Loucy (cell line): ENCODE data around the gene CHST5.

ENCODE experiments used
- H2AFZ ChIP-seq: fragments of 200-600 bp; sonication (generic); 2 replicates; pipeline ENCODE4 v1.6.0; 2016; ENCODE audit warnings: antibody characterized with exemption, mild to moderate bottlenecking, low read length, moderate library complexity
- H3F3A ChIP-seq: fragments of 200-600 bp; 2 replicates; pipeline ENCODE4 v1.6.0; 2016; ENCODE audit warnings: antibody characterized with exemption, low read depth, mild to moderate bottlenecking
- H3K27me3 ChIP-seq: fragments of 200-600 bp; sonication (generic); 2 replicates; pipeline ENCODE4 v1.6.1; 2014; ENCODE audit warnings: low read length, mild to moderate bottlenecking; ENCODE audit not compliant: insufficient read depth, poor library complexity, severe bottlenecking
- H3K36me3 ChIP-seq: fragments of 200-600 bp; sonication (generic); 2 replicates; pipeline ENCODE4 v1.6.1; 2016; ENCODE audit warnings: low read length; ENCODE audit not compliant: insufficient read depth
- H3K4me1 ChIP-seq: fragments of 200-600 bp; sonication (generic); 2 replicates; pipeline ENCODE4 v1.5.1; 2014; ENCODE audit warnings: low read length, mild to moderate bottlenecking; ENCODE audit not compliant: insufficient read depth, poor library complexity, severe bottlenecking
- H3K4me2 ChIP-seq: fragments of 200-600 bp; sonication (generic); 2 replicates; pipeline ENCODE4 v1.6.0; 2014; ENCODE audit warnings: antibody characterized with exemption, low read length, low read depth, mild to moderate bottlenecking; ENCODE audit not compliant: poor library complexity, severe bottlenecking
- H3K4me3 ChIP-seq: fragments of 200-600 bp; sonication (generic); 2 replicates; pipeline ENCODE4 v1.5.1; 2014; ENCODE audit warnings: low read length, mild to moderate bottlenecking, mixed read lengths; ENCODE audit not compliant: poor library complexity, severe bottlenecking
- H3K79me2 ChIP-seq: fragments of 200-600 bp; sonication (generic); 2 replicates; pipeline ENCODE4 v1.6.1; 2014; ENCODE audit warnings: low read length; ENCODE audit not compliant: insufficient read depth
- H3K9ac ChIP-seq: fragments of 200-600 bp; sonication (generic); 2 replicates; pipeline ENCODE4 v1.6.0; 2014; ENCODE audit warnings: mild to moderate bottlenecking, low read depth, low read length, moderate library complexity; ENCODE audit not compliant: poor library complexity, severe bottlenecking
- H3K9me2 ChIP-seq: fragments of 200-600 bp; sonication (generic); replicated peaks from 2 replicates; pipeline ENCODE4 v1.6.1; 2016; ENCODE audit warnings: low read depth, low read length, mixed read lengths
- H3K9me3 ChIP-seq: fragments of 200-600 bp; sonication (generic); 2 replicates; pipeline ENCODE4 v1.6.1; 2014; ENCODE audit warnings: mild to moderate bottlenecking, antibody characterized with exemption, low read length, low read depth; ENCODE audit not compliant: insufficient read depth
- H4K20me1 ChIP-seq: fragments of 200-600 bp; sonication (generic); 2 replicates; pipeline ENCODE4 v1.6.0; 2014; ENCODE audit warnings: antibody characterized with exemption, low read length, mild to moderate bottlenecking; ENCODE audit not compliant: insufficient read depth, poor library complexity, severe bottlenecking
- EZH2phosphoT487 ChIP-seq: fragments of 200-600 bp; IDR thresholded peaks from 2 replicates; pipeline ENCODE4 v1.6.1; 2018; ENCODE audit warnings: antibody characterized with exemption, mild to moderate bottlenecking, moderate library complexity, borderline replicate concordance
- TF ChIP-seq, protein P1 (sequence below): fragments of 200-600 bp; sonication (generic); conservative IDR thresholded peaks from 2 replicates; pipeline ENCODE4 v1.5.1; 2014; ENCODE audit warnings: mild to moderate bottlenecking, antibody characterized with exemption, low read length

The CHST5 gene

DNA sequence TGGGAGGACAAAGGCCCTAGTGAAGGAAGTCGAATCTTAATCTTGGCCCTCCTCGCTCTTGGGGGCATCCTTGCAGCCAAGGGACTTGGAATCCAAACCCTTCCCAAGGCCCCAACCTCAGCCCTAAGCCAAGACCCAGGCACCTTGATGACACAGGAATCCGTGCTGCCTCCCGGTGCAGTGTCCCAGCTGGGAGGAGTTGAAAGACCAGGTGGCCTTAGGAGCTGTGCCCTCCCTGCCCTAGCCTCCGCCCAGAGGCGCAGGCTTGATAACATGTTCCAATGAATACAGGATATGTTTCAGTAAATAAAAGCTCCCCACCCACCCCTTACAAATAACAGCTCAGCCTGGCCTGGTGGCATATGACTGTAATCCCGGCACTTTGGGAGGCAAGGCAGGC, at the start of gene CHST5:
TSS of gene CHST5 (minus strand) at position 208 of the 400 bp plus-strand sequence. CDS start 5,724 bp downstream, outside the sequence.
- Histone ChIP-seq H3K36me3 (no peaks in the 10 kb centered on the region), H2AFZ (no peak within 1 kb of the TSS), H3K9me3 (no peaks in the 10 kb centered on the region)

GRCh38 chr16:75584108-75584507, 48.2 kb upstream of the CHST5 start:
- Histone ChIP-seq H3F3A (no peaks in the 10 kb centered on the region), H3K9ac (no peak overlapping the region), H3K4me2 (no peak overlapping the region), H4K20me1 (no peaks in the 10 kb centered on the region), H3K9me2 (no peaks in the 10 kb centered on the region), H3K79me2 (no peaks in the 10 kb centered on the region), H3K4me1 (no peaks in the 10 kb centered on the region), H3K27me3 (no peaks in the 10 kb centered on the region), H3K9me3 (no peaks in the 10 kb centered on the region), H2AFZ (no peak overlapping the region), H3K36me3 (peaks cover 9% of the 10 kb centered on the region; the same call in 1 of the 2 replicates), H3K4me3 (no peak overlapping the region)
- TF ChIP-seq, protein P1, sequence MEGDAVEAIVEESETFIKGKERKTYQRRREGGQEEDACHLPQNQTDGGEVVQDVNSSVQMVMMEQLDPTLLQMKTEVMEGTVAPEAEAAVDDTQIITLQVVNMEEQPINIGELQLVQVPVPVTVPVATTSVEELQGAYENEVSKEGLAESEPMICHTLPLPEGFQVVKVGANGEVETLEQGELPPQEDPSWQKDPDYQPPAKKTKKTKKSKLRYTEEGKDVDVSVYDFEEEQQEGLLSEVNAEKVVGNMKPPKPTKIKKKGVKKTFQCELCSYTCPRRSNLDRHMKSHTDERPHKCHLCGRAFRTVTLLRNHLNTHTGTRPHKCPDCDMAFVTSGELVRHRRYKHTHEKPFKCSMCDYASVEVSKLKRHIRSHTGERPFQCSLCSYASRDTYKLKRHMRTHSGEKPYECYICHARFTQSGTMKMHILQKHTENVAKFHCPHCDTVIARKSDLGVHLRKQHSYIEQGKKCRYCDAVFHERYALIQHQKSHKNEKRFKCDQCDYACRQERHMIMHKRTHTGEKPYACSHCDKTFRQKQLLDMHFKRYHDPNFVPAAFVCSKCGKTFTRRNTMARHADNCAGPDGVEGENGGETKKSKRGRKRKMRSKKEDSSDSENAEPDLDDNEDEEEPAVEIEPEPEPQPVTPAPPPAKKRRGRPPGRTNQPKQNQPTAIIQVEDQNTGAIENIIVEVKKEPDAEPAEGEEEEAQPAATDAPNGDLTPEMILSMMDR, result no peak
- TF ChIP-seq EZH2phosphoT487, result no peak

More for the DNA sequence above, at the start of gene CHST5:
- Histone ChIP-seq H3K4me3 (no peak within 1 kb of the TSS), H3K27me3 (no peaks in the 10 kb centered on the region), H3K9me2 (no peaks in the 10 kb centered on the region), H3K4me1 (no peaks in the 10 kb centered on the region), H3K4me2 (no peak within 1 kb of the TSS), H3K9ac (no peak within 1 kb of the TSS), H4K20me1 (no peaks in the 10 kb centered on the region), H3F3A (no peaks in the 10 kb centered on the region), H3K79me2 (no peaks in the 10 kb centered on the region)
- TF ChIP-seq, protein P1, result no peak
- no peak for TF ChIP-seq EZH2phosphoT487

DNA sequence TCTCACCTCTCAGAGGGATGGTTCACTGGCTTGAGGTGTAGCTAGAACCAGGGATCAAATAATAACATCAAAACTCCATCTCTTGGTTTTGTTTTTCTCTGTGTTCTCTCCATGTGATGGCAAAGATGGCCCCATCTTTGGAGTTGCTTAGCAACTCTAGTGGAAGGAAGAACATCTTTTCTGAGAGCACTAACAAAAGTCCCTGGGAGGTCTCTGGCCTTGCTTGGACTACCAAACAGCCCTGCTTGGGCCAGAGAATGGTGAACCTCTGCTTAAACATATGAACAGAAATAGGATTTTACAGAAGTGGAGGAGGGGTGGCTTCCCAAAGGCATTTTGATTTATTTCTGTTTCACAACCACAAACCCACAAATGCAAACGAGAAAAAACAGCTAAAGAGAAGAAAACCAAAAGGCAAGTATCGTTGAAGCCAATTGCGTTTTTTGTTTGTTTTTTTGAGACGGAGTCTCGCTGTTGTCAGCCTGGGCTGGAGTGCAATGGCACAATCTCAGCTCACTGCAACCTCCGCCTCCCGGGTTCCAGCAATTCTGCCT, 43.5 kb upstream of the CHST5 start:
- H3K27me3 ChIP-seq, result no peaks in the 10 kb centered on the region
- H4K20me1 ChIP-seq, result peaks cover 3% of the 10 kb centered on the region
- no peak overlapping the region for H3K4me2 ChIP-seq
- no peaks in the 10 kb centered on the region for H3K9me2 ChIP-seq
- TF ChIP-seq EZH2phosphoT487, result no peak
- TF ChIP-seq, protein P1, result no peak
- H3K36me3 ChIP-seq, result peaks cover 49% of the 10 kb centered on the region; the same call in 1 of the 2 replicates
- no peaks in the 10 kb centered on the region for H3K4me1 ChIP-seq
- no peak overlapping the region for H3K4me3 ChIP-seq
- H3K9ac ChIP-seq, result no peak overlapping the region
- no peak overlapping the region for H2AFZ ChIP-seq
- no peaks in the 10 kb centered on the region for H3F3A ChIP-seq
- H3K79me2 ChIP-seq, result peaks cover 5% of the 10 kb centered on the region; the same call in 1 of the 2 replicates
- no peaks in the 10 kb centered on the region for H3K9me3 ChIP-seq
